ENCODE data around the gene ADARB1.

Gene ADARB1

DNA sequence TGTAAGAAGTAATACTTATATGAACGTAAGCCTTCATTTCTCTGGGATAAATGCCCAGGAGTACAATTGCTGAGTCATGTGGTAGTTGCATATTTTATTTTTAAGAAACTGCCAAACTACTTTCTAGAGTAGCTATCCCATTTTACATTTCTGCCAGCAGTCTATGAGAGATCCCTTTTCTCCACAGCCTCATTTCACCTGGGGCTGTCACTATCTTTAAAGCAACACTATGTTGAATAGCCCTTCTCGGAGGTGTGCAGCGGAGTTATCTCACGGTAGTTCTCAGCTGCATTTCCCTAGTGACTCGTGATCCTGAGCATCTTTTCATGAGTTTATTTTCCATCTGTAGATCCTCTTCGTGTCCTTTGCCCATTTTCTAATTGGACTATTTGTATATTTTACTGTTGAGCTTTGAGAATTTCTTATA lies 93.4 kb downstream of the ADARB1 start:
- DNase-seq (ENCODE audit: low read depth, low spot score), result no peak

DNA sequence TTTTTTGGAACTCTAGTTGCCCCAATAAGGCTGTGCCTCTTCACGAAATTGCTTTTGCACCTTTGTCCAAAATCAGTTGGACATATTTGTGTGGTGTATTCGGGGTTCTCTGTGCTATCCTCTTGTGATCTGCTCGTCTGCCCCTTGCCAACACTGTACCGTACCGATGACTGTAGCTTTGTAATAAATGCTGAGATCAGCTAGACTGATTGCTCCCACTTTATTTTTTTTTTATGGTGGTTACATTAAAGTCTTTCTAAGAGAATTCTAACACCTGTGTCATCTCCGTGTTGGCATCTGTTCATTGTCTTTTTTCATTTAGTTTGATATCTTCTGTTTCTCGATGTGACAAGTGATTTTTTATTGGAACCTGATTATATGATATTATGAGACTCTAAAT lies 94.1 kb downstream of the ADARB1 start:
- DNase-seq (ENCODE audit: low read depth, low spot score), result no peak

DNA sequence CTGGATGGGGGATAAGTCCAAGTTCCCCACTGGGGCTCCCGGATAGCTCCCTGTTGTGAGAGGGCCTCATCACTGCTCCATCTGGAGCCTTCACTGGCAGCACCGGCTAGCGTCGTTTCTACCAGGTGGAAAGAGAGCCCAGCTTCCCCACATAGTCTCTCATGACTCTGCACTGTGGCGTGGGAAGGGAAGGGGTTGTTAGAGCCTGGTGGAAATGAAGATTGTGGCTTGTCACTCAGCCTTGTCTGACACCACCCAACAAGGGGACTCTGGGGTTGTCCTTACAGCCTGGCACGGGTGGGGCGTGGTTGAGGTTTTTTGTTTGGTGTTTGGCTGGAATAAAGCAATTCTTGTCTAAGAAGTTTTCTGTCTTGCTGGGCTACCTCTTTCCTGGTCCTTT lies 94.6 kb downstream of the ADARB1 start:
- DNase-seq (ENCODE audit: low read depth, low spot score), result no peak

DNA sequence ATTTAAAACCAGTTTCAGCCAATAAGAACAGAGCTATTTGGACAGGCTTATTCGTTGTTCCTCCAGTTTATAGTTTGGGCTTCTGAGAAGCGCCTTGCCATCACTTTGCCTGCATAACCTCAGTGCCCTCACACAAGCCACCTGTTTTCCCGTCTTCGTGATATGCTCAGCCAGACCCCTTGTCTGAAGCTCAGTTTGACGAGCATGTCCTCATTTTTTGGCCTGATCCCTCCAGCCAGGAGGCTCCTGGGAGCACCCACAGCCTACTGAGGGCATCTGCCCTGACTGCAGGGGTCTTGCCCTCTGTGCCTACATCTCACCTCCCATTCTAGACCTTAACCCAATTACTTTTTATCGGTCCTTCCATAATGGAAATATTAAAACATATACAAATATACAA lies 95.3 kb downstream of the ADARB1 start:
- no peak for DNase-seq (ENCODE audit: low read depth, low spot score)

DNA sequence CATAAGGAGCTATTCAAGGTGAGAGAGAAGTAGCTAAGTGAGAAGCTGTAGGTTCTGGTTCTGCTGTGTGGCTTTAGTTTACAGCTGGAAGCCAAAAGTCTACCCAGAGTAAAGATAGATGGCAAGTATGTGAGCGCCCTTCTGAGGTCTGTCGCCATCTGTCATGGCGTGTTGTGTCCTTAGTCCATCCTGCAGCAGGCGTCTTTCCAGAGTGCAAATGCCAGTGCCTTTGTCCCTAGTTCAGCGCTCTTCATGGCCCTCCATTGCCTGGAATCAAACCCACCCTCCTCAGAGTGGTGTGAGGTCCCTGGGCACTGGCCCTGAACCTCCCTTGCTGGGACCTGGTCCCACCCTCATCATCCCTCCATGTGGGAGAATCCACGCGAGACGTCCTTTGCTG lies 96.6 kb downstream of the ADARB1 start:
- DNase-seq (ENCODE audit: low read depth, low spot score), result no peak

DNA sequence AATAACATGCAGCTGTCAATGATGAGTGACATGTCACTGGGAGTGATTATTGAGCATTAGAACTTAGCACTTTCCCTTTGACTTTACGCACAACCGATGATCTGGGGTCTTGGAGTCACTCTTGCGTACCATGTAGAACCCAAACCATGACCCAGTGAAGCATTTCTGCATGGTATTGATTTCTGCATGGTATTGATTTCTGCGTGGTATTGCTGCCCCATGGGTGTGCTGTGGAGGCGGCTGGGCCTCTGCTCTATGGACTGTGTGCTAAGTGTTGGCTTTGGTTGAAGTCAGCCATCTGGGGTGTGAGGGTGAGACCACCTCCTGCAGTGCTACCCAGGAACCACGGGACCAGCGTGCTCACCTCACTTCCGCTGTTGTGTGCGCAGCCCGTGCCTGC lies 98.0 kb downstream of the ADARB1 start:
- DNase-seq (ENCODE audit: low read depth, low spot score), result no peak

DNA sequence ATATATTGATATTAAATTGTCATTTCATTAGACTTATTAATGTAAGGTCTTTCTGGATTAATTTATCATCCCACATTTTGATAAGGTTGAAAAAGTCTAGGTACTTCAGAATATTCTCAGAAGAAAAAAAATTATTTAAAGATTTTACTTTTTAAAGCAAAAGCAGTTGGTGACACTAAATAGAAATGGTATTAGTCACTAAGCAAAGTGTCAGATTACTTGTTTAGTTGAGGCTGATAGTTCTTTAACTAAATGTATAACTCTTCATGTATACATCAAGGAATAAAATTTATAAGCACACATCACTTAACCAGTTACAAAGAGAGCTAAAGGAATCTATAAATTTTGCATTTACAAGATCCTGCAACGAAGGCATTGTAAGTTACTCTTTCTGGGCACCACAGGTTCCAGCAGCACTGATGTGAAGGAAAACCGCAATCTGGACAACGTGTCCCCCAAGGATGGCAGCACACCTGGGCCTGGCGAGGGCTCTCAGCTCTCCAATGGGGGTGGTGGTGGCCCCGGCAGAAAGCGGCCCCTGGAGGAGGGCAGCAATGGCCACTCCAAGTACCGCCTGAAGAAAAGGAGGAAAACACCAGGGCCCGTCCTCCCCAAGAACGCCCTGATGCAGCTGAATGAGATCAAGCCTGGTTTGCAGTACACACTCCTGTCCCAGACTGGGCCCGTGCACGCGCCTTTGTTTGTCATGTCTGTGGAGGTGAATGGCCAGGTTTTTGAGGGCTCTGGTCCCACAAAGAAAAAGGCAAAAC lies 101.1 kb downstream of the ADARB1 start:
- no peak for DNase-seq (ENCODE audit: low read depth, low spot score)

DNA sequence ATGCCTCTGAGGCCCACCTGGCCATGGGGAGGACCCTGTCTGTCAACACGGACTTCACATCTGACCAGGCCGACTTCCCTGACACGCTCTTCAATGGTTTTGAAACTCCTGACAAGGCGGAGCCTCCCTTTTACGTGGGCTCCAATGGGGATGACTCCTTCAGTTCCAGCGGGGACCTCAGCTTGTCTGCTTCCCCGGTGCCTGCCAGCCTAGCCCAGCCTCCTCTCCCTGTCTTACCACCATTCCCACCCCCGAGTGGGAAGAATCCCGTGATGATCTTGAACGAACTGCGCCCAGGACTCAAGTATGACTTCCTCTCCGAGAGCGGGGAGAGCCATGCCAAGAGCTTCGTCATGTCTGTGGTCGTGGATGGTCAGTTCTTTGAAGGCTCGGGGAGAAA lies 101.8 kb downstream of the ADARB1 start:
- no peak for DNase-seq (ENCODE audit: low read depth, low spot score)

DNA sequence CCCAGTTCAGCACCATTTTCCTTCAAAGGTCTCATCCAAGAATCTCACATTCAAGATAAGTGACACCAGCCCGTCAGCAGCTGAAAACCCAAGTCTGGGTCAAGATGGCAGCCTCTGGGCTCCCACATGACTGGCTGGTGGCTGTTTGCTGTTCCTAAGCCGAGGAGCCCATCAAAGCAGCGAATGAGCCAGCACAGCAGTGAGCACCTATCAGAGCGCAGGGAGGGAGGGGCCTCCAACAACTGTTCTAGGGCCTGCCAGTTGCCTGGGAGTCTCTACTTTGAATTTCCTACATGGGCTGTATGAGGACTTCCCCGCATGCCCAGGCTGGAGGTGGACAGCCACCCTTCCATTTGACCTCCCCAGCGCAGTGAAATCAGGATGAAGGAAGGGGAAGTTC lies 102.7 kb downstream of the ADARB1 start:
- no peak for DNase-seq (ENCODE audit: low read depth, low spot score)

DNA sequence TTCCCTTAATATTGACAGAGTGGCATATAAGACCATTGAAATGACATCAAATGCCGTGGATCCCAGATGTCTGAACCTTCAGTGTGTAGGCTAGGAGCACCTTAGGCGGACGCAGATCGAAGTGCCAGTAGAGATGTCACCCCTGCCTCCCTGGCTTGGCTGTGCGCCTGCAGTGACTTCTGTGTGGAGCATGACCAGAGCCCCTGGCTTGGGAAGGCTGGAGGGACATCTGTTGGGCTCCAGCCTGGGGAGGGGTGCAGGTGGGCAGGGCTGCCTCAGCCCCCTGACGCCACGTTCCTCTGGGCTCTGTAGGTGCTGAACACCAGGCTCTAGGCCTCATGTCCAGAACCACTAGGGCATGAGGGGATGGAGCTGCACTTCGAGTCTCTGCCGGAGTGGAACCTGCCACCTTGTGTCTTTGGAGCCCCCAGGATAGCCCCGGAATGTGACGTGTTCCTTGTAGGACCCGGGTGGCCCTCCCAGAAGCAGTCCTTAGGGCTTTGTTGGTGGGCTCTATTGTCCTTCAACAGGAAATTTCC lies 103.8 kb downstream of the ADARB1 start:
- no peak for DNase-seq (ENCODE audit: low read depth, low spot score)

DNA sequence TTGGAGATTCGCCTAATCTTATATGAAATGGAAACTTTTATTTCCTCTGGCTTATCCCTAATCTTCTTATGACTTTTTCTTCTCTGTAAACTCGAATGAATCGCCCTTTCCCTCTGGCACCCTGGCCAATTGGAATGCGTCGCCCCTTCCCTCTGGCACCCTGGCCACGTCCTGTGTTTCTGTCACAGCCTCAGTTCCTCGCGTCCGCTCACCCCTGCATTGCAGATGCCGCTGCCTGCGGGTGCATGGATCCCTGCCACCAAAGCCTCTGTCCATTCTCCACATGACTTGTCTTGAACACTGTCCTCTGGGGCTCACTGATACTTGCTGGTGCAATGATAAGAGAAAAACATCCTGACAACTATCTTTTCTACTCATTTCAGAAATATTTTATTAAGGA lies 104.6 kb downstream of the ADARB1 start:
- no peak for DNase-seq (ENCODE audit: low read depth, low spot score)

DNA sequence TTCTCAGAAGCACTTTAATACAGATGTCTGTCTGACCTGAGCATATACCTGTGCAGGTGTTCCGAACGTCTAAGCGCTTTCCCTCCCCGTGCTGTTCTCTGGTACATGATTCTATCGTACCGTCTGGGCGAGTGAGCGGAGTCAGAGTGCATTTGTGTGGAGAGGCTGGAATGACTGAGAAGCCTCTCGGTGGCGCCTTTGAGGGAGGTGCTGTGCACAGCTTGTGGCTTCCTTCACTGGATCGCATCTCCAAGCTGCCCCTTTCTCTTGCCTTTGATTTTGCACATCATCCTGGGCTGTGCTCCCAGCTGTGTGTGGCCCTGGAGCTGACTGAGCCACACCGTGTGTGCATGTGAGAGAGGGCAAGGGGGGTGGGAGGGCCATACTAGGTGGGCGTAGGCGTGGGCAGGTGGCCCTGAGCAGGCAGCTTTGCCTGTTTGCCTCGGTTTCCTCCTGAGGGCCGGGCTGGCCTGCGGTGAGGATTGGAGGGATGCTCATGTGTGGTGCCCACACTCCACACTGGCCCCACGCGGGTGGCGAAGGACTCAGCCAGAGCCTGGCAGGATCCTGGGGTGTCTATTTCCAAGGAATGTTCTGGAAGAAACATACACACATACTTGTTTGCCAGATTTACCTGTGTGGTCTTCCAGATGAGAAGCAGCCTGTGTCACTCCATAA lies 105.3 kb downstream of the ADARB1 start:
- DNase-seq (ENCODE audit: low read depth, low spot score), result no peak

DNA sequence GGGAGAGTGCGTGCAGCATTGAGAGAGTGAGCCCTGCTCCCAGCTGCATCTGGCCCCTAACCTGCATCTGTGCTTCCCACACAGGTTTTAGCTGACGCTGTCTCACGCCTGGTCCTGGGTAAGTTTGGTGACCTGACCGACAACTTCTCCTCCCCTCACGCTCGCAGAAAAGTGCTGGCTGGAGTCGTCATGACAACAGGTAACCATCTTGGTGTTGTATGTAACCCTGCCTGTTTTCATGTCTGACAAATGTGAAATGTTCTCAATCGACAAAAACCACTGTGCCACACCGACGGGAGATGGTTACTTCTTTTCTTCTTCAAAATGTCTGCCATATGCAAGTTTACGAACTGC lies 105.8 kb downstream of the ADARB1 start:
- no peak for DNase-seq (ENCODE audit: low read depth, low spot score)

DNA sequence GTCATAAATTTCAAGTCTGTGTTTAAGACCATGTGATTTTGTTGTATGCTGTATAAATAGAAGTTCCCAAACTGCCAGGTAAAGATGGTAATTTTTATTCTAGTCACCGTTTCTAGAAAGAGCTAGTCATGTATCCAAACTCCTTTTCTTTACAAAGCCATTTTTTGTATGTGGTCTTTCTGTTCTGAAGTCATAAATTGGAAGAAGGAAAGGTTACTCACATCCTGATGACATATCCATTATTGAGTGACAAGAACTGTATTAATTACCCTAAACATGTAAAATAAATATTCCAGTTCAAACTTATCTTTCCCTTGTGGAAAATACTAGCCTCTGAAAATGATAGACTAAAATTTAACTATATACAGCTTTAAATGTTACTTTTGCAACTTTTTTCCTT lies 108.6 kb downstream of the ADARB1 start:
- no peak for DNase-seq (ENCODE audit: low read depth, low spot score)

DNA sequence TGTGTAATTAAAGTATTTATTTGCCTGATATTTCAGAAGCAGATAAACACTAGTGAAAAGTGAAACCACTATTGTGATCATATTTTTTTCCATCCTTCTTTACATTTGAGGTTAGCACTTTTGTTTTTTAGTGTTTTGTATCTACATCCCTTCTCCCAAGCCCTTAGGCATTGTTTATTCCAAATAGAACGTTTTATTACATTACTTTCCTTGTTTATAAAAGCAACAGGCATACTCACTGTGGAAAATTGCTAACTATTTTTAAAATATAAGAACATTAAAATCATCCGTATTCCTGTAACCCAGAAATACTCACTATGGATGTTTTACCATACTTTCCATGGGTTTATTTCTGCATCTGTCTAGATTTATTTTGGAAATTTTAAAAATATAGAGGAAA lies 109.5 kb downstream of the ADARB1 start:
- DNase-seq (ENCODE audit: low read depth, low spot score), result no peak

DNA sequence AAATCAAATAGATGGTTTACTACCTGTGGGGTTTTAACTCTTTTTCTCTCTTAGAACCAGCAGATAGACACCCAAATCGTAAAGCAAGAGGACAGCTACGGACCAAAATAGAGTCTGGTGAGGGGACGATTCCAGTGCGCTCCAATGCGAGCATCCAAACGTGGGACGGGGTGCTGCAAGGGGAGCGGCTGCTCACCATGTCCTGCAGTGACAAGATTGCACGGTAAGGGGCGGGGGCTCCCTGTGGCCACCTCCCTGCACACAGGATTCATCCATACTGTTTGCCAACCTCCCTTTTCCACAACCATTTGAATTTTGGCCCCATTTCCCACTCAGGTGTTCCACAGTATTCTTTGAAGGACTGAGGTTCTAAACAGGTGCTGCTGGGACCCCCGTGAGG lies 110.5 kb downstream of the ADARB1 start:
- no peak for DNase-seq (ENCODE audit: low read depth, low spot score)

DNA sequence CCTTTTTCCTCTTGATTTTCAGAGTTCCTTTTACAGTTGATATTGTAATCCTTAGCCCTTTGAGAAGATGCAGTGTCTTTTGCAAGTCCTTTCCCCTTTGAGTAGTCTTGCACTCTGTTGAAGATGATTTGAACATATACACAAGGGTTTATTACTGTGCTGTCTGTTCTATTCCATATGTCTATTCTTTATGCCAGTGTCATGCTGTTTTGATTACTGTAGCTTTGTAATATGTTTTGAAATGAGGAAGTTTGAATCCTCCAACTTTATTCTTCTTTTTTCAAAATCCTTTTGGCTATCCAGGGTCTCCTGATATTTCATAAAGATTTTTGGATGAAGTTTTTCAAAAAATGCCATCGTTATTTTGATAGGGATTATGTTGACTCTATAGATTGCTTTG lies 112.3 kb downstream of the ADARB1 start:
- DNase-seq (ENCODE audit: low read depth, low spot score), result no peak

DNA sequence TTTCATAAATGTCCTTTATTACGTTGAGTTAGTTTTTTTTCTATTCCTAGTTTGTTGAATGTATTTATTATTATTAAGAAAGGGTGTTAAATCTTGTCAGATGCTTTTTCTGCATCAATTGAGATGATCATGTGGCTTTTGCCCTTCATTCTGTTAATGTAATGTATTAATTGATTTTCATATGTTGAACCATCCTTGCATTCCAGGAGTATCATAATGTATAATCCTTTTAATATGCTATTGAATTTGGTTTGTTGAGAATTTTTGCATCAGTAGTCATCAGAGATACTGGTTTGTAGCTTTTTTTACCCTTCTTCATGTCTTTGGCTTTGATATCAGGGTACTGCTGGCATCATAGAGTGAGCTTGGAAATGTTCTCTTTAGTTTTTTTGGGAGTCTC lies 113.3 kb downstream of the ADARB1 start:
- DNase-seq (ENCODE audit: low read depth, low spot score), result no peak

DNA sequence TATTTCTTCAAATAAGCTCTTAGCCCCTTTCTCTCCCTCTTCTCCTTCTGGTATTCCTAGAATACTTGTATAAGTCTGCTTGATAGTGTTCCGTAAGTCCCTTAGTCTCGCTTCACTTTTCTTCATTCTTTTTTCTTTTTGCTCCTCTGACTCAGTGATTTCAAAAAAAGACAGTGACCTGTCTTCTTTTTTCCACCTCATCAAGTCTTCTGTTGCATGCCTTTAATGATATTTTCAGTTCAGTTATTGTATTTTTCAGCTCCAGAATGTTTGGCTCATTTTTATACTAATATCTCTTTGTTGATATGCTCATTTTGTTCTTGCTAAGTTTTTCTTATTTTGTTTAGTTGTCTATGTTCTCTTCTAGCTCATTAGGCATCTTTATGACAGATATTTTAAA lies 115.6 kb downstream of the ADARB1 start:
- no peak for DNase-seq (ENCODE audit: low read depth, low spot score)

DNA sequence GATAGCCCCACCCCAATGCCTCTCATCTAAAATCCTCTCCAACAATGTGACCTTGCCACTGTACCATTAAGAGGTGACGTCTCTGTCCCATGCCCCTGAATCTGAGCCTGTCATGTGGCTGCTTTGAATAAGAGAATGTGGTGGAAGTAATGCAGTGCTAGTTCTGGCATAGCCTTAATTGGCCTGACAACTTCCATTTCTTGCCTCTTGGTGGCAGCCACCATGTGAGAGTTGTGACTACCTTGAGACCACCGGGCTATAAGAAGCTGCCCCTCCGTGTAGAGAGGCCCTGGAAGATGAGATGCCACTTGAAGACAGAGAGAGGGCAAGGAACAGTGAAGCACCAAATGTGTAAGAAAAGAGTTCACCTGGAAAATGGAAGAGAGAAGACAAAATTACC lies 118.0 kb downstream of the ADARB1 start:
- no peak for DNase-seq (ENCODE audit: low read depth, low spot score)

DNA sequence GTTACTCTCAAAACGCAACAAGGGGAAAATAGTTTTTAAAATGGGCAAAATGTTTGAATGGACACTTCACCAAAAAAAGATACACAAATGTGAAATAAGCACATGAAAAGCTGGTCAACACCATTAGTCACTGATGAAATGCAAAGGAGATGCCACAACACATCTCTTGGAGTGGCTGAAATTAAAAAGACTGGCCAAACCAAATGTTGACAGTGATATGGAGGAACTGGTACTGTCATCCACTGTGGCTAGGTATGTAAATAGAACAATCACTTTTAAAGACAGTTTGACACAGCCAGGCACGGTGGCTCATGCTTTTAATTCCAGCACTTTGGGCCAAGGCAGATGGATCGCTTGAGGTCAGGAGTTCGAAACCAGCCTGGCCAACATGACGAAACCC lies 122.2 kb downstream of the ADARB1 start:
- DNase-seq (ENCODE audit: low read depth, low spot score), result no peak

DNA sequence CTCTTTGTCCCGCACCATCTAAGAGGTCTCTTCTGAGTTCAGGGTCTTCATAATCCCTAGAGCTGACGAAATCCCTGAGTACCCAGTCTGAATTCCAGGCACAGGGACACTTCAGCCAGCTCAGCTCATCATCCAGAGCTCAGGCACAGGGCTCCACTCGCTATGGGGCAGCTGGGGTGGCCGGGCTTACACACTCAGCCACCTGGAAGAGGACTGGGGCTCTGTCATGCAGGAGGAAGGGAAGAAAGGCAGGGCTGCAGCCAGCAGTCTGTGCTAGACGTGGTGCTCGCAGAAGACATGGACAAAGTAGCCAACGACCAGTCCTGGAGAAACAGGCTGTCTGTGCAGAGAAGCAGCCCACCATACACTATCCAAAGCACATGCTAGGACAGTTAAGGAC lies 124.8 kb downstream of the ADARB1 start:
- no peak for DNase-seq (ENCODE audit: low read depth, low spot score)

DNA sequence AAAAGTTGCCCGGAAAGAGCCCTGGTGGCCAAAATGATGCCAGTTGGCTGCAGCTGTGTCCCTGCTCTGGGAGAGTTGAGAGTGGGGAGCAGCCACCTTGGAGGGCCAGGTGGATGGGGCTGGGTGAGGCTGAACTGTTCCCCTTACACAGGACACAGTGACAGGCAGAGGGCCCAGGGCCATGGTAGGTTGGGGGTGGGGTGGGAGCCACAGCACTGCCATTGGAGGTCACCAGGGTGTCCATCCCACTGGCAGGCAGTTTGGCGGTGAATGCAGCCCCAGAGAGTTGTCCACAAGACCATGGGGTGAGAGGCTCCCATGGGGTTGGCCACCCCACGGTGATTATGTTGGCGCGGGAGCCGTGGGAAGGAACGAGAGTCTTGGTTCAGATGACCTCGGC lies 125.7 kb downstream of the ADARB1 start:
- no peak for DNase-seq (ENCODE audit: low read depth, low spot score)

All from brain pericyte (primary cell).